Fibroblast of villous mesenchyme (primary cell): ENCODE measurements around the gene UBE2S. TPM values are rescaled to one million over a fixed set of nuclear protein-coding genes. Genes with fewer than 3 reads are reported as not detected.
"Not testable (repeated sequence)": the region's sequence is repeated elsewhere in the genome, so short reads cannot be mapped to it uniquely, and the experiment has no call there.

ENCODE experiments used
- DNase-seq: peaks from one replicate; pipeline ENCODE4 v3.0.0-alpha.2; 2010; ENCODE audit warnings: low read depth
- H3K4me3 ChIP-seq: 2 replicates; pipeline ENCODE4 v1.5.1; 2011; ENCODE audit warnings: low read depth, mild to moderate bottlenecking, low read length
- CTCF ChIP-seq: IDR thresholded peaks from 2 replicates; pipeline ENCODE4 v1.5.1; 2012; ENCODE audit warnings: low read depth, mild to moderate bottlenecking, low read length; ENCODE audit not compliant: insufficient read depth
- total RNA-seq: library from RNA; depleted of rRNA; stranded (reverse); fragments of >200 nt; gene quantifications from 2 replicates; pipeline ENCODE4 v1.2.3, GENCODE V29; 2012

Gene UBE2S
- total RNA-seq, 1 donor, result 108 TPM

GRCh38 chr19:55418185-55418584, 10.6 kb upstream of the UBE2S start:
- H3K4me3 ChIP-seq, result no peak overlapping the region
- DNase-seq, result peak; percentile 85
- TF ChIP-seq CTCF, result peak; percentile 78

- TF ChIP-seq CTCF, result no peak
- no peak overlapping the region for H3K4me3 ChIP-seq
- DNase-seq, result no peak
Observed at GRCh38 chr19:55410168-55410567, 2.6 kb upstream of the UBE2S start.

- not testable (repeated sequence) for DNase-seq, H3K4me3 ChIP-seq
Observed at GRCh38 chr19:55409179-55409578, 1.6 kb upstream of the UBE2S start.

DNA sequence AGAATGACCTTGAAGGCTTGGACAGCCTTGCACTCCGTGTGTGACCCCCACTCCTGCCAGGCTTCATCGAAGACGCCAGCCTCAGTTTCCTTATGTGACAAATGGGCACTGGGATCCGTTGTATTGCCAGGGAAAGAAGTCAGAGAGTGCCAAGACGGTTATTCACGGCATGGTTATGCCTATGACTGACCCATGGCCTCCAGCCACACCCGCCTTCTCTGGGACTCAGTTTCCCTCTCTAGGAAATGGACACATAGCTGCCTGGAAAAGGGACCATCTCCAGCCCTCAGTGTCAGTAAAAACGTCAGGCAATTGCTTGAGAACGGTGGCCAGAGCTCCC, 915 bp upstream of the UBE2S start:
- H3K4me3 ChIP-seq, result peak overlapping the region; percentile 58
- no peak for TF ChIP-seq CTCF
- DNase-seq, result no peak

GRCh38 chr19:55407800-55408532, 378 bp upstream of the UBE2S start:
- no peak for TF ChIP-seq CTCF
- peak overlapping the region; percentile 82 for H3K4me3 ChIP-seq
- peak; percentile 99 for DNase-seq

DNA sequence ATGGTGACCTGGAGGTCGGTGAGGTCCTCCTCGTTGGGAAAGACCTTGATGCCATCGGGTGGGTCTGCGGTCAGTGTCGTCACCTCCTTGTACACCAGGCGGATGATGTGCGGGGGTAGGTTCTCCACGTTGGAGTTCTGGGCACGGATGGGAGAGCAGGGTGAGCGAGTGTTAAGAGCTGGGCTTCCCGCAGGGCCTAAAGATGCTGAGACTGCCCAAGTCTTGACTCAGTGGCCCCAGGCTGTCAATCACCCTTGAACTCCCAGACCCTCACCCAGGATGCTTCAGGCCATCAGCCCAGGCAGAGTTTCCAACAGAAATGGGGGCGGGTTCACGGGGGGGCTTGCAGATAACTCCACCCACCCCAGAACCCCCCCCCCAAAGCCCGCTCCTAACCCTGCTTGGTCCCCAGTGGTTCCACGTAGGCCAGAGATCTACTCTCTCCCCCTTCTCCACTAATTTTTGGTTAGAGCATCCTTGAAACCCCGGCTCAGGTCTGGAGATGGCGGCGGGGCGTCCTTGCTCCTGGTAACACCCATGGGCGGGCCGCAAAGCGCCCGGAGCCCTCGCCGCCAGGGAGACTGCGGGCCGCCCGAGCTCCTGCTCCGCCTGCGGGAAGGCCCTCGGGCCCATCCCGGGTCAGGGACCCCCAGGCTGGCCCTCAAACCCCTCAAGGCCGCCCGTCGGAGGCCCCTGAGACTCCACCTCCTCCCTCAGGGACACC, 600 bp downstream of the UBE2S start:
- TF ChIP-seq CTCF, result no peak
- DNase-seq, result peak; percentile 39

GRCh38 chr19:55406091-55406825, 1.3 kb downstream of the UBE2S start:
- no peak for TF ChIP-seq CTCF
- no peak for DNase-seq
- peak overlapping the region; percentile 82 for H3K4me3 ChIP-seq

More for the DNA sequence above, 600 bp downstream of the UBE2S start:
- H3K4me3 ChIP-seq, result peak overlapping the region; percentile 82
